ENCODE data around the gene TMEM179.
A peak's percentile ranks its signal among the peaks of the same experiment; 100 is the strongest.

The TMEM179 gene

DNA sequence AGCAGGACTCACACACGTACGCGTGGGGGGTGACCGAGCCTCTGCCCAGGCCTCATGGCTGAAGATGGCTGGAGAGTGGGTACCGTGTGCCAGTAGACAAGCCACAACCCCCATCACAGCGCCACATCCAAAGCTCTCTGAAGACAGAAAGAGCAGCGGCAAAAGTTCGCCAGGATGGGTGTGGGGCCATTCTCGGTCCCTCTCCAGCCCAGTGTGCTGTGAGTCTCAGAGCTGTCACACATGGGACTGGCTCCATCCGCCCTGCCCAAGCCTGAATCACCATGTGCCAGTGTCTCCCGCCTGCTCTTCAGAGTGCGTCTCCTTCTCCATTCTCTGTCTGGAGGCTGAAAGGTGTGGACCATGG, 5.7 kb downstream of the TMEM179 start:
- no peak for DNase-seq (ENCODE audit: low read depth)

DNA sequence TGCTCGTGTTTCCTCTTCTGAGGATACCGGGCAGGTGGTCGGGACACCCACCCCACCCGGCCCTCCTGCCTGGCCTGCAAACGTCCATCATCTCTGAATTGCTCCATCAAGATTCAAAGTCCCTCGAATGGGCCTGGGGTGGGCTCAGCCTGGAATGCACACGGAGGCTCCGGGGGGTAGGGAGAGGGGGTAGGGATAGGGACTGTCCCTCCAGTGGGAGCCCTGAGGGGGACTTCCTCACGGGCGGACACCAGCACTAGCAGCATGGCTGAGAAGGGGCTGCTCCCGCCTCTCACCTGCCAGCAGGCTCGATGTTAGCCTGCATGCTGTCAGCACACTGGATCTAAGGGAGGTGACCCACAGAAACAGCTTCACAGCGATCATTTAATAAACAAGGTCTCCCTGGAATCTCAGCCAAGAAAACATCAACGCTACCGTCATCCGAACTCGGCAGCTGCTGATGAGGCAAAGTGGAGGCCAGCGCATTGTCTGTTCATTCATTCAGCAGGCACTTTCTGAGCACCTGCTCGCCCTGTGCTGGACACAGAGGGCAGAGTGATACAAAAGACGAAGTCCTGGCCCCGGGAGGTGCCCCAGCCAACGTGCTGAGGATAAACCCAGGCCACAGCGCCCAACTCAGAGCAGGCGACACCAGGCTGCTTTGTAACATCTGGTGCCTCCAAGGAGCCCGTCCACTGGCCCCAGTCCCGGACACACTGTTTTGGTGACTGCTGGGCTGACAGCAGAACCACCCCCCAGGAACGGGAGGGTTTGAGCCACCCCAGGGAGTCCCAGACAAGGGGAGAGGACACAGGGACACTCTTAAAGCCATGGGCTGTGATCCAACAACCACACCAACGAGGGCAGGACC, 6.3 kb downstream of the TMEM179 start:
- DNase-seq (ENCODE audit: low read depth): no peak

GRCh38 chr14:104597576-104597975, 7.0 kb downstream of the TMEM179 start:
- DNase-seq (ENCODE audit: low read depth): no peak

DNA sequence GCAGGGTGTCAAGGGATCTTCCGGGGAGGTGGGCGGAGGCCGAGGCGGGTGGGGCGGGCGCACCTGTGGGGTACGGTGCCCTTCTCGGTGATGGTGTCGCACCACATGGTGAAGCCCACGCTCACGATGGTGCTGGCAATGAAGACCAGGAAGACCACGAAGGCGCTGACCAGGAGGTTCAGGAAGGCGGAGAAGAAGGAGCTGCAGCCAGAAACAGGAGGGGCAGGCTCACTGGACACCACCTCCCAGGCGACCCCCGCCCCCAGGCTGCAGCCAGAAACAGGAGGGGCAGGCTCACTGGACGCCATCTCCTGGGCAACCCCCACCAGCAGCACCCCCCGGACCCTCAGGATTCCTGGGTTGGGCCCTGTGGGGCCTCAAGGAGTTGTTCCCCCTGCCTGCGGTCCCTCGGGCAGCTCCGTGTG, 7.6 kb downstream of the TMEM179 start:
- DNase-seq (ENCODE audit: low read depth): no peak

- DNase-seq (ENCODE audit: low read depth): no peak
Measured at GRCh38 chr14:104596451-104596918, 8.1 kb downstream of the TMEM179 start.

- no peak for DNase-seq (ENCODE audit: low read depth)
Measured at GRCh38 chr14:104595911-104596450, 8.6 kb downstream of the TMEM179 start.

GRCh38 chr14:104595116-104595675, 9.4 kb downstream of the TMEM179 start:
- no peak for DNase-seq (ENCODE audit: low read depth)

GRCh38 chr14:104594310-104595046, 10.1 kb downstream of the TMEM179 start:
- no peak for DNase-seq (ENCODE audit: low read depth)

- DNase-seq (ENCODE audit: low read depth): peak; percentile 9
Measured at GRCh38 chr14:104593710-104594136, 10.8 kb downstream of the TMEM179 start.

DNA sequence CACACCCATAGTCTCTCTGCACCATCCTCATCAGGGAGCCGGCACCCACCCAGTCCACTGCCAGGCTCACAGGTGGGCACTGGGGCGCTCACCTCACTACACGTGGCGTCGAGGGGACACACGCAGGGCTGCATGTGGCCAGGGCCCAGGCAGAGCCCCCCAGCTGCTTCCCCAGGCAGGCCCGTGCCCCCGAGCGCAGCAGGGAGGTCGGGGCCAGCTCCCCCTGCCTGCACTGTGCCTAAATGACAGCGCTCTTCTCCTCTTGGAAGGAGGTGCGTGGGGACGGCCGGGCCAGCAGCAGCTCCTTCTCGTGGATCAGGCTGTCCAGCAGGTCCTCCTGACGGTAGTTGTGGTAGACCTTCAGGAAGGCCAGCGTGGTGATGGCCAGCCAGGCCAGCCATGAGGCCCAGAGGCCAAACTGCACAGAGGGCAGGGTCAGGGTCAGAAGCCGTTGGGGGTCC, 11.3 kb downstream of the TMEM179 start:
- DNase-seq (ENCODE audit: low read depth): no peak

- DNase-seq (ENCODE audit: low read depth): no peak
Measured at GRCh38 chr14:104592785-104593184, 11.8 kb downstream of the TMEM179 start.

DNA sequence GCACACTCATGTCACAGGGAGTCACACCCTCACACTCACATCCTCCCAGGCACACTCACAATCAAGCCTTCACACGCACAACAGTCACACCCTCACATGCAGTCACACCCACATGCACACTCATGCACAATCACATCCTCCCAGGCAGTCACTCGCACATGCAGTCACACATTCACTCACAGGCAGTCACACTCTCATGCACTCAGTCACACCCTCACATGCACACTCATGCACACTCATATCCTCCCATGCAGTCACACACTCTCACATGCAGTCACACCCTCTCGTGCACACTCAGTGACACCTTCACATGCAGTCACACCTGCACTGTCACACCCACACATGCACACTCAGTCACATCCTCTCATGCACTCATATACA, 12.3 kb downstream of the TMEM179 start:
- no peak for DNase-seq (ENCODE audit: low read depth)

DNA sequence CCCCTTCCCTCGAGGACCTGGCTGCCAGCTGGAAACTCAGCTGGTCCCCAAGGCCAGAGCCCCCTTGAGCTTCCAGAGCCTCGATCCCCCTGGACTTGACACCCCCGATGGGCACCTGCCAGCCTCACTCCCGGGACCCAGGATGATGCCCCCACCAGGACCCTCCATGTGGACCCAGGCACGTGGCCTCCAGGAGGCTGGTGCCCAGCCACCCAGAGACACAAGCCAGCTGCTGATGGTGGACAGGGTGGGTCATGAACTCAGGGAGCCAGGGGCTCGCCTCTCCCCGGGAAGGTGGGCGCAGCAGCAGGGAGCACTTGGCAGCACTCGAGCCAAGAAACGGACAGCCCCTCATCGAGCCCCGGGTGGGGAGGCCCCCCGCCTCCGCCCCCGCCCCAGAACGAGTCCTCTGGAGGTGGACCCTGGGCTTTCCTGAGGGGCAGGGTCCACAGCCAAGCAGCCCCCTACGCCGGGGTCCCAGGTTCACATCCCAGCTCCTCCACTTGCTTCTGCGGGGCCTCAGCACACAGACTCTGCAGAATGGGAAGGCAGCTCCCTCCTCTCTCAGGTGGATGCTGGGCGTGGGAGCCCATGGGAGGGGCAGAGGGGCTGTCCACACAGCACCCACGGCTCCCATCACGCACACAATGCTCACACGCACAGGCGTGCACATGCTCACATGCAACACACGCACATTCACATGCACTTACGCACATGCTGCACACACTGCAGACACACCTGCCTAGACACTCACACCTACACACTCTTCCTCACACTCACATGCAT, 12.9 kb downstream of the TMEM179 start:
- DNase-seq (ENCODE audit: low read depth): no peak

DNA sequence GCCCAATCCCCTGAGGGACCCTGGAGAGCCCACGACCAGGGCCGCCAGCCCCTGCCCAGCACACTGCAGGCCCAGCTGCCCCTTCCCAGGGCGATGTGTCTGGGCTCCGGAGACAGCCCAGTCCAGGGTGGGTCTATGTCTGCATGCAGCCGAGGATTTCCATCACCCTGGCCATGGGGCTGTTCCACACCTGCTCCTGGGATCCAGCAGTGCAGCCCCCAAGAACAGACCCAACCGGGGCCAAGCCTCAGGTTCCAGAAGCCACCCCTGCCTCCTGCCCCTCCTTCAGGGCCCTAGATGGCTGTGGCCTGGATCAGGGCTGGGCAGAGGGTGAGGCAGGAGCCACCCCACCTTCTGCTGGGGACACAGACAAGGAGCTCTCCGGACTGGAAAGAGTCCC, 13.5 kb downstream of the TMEM179 start:
- DNase-seq (ENCODE audit: low read depth): no peak

GRCh38 chr14:104590240-104590965, 14.2 kb downstream of the TMEM179 start:
- DNase-seq (ENCODE audit: low read depth): no peak

- DNase-seq (ENCODE audit: low read depth): no peak
Measured at GRCh38 chr14:104589338-104590195, 15.0 kb downstream of the TMEM179 start.

GRCh38 chr14:104588066-104588857, 16.3 kb downstream of the TMEM179 start:
- no peak for DNase-seq (ENCODE audit: low read depth)

GRCh38 chr14:104587641-104588040, 16.9 kb downstream of the TMEM179 start:
- DNase-seq (ENCODE audit: low read depth): no peak

All from fibroblast of the conjunctiva (primary cell).